Parathyroid adenoma (tissue), 2 donors: ENCODE results near the gene IGF2BP1.

Experiments
- H2AFZ ChIP-seq: fragments of 300-600 bp; sonication (generic); one replicate; pipeline ENCODE4 v1.7.0; 2017; ENCODE audit warnings: antibody characterized with exemption, mild to moderate bottlenecking
- H3K27ac ChIP-seq: fragments of 300-600 bp; sonication (generic); one replicate; pipeline ENCODE4 v1.7.0; 2017
- H3K27me3 ChIP-seq: fragments of 300-600 bp; sonication (generic); one replicate; pipeline ENCODE4 v1.7.0; 2017; ENCODE audit warnings: low read length; ENCODE audit not compliant: control insufficient read depth, insufficient read depth
- H3K36me3 ChIP-seq: fragments of 300-600 bp; sonication (generic); one replicate; pipeline ENCODE4 v1.7.0; 2017; ENCODE audit warnings: low read length; ENCODE audit not compliant: control insufficient read depth, insufficient read depth
- H3K4me1 ChIP-seq: fragments of 300-600 bp; sonication (generic); one replicate; pipeline ENCODE4 v1.7.0; 2017; ENCODE audit warnings: control low read depth
- H3K4me2 ChIP-seq: fragments of 300-600 bp; sonication (generic); one replicate; pipeline ENCODE4 v1.7.0; 2017; ENCODE audit warnings: low read length
- H3K4me3 ChIP-seq: fragments of 300-600 bp; sonication (generic); one replicate; pipeline ENCODE4 v1.7.0; 2017; ENCODE audit warnings: low read depth, low read length
- H3K79me2 ChIP-seq: fragments of 300-600 bp; sonication (generic); one replicate; pipeline ENCODE4 v1.7.0; 2017; ENCODE audit warnings: control low read depth
- H3K9ac ChIP-seq: fragments of 300-600 bp; sonication (generic); one replicate; pipeline ENCODE4 v1.7.0; 2017; ENCODE audit warnings: mild to moderate bottlenecking
- H3K9me3 ChIP-seq: fragments of 300-600 bp; sonication (generic); one replicate; pipeline ENCODE4 v1.7.0; 2017; ENCODE audit warnings: low read length; ENCODE audit not compliant: control insufficient read depth
- TF ChIP-seq, protein P1 (sequence below): fragments of 300-600 bp; sonication (generic); IDR thresholded peaks from one replicate; pipeline ENCODE4 v1.7.0; 2017; ENCODE audit warnings: antibody characterized with exemption, mild to moderate bottlenecking
- donor health status: primary hyperparathyroidism.

The IGF2BP1 gene

DNA sequence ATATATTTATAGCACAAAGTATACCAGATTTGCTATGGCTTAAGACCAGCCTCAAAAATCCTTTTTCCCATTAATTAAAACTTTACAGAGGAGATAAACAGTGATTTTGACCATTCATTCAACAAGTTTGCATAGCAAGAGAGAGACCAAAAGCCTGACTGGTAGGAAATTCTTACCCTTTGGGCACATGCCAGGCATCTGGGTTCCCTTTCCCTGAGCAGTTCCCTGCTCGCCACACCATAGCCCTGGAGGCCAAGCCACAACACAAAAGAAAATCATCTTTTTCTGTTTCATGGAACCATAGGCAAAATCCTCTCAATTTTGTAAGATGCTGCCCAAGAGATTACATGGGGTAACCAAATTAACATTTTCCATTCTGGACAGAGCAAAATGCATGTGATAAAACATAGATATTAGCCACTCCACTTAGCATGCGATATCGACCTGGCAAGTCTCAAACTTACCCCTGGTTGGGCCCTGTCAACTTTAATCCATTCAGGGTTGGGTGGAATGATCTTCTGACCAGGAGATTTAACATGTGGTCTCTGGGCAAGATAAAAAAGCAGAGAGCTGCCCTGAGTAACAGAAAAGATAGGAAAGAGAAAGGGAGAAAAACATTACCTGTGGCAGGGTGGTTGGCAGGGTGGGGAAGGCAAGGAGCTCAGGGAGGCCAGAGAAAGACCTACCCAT lies 77.8 kb downstream of the IGF2BP1 start:
- no peak overlapping the region for H3K27ac ChIP-seq
- no peaks in the 10 kb centered on the region for H3K36me3 ChIP-seq
- H3K79me2 ChIP-seq = no peaks in the 10 kb centered on the region
- TF ChIP-seq, protein P1, sequence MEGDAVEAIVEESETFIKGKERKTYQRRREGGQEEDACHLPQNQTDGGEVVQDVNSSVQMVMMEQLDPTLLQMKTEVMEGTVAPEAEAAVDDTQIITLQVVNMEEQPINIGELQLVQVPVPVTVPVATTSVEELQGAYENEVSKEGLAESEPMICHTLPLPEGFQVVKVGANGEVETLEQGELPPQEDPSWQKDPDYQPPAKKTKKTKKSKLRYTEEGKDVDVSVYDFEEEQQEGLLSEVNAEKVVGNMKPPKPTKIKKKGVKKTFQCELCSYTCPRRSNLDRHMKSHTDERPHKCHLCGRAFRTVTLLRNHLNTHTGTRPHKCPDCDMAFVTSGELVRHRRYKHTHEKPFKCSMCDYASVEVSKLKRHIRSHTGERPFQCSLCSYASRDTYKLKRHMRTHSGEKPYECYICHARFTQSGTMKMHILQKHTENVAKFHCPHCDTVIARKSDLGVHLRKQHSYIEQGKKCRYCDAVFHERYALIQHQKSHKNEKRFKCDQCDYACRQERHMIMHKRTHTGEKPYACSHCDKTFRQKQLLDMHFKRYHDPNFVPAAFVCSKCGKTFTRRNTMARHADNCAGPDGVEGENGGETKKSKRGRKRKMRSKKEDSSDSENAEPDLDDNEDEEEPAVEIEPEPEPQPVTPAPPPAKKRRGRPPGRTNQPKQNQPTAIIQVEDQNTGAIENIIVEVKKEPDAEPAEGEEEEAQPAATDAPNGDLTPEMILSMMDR = no peak
- H3K4me2 ChIP-seq = no peak overlapping the region
- H3K4me3 ChIP-seq = no peak overlapping the region
- no peak overlapping the region for H2AFZ ChIP-seq
- no peak overlapping the region for H3K9ac ChIP-seq
- no peaks in the 10 kb centered on the region for H3K4me1 ChIP-seq
- H3K9me3 ChIP-seq = no peaks in the 10 kb centered on the region
- no peaks in the 10 kb centered on the region for H3K27me3 ChIP-seq

DNA sequence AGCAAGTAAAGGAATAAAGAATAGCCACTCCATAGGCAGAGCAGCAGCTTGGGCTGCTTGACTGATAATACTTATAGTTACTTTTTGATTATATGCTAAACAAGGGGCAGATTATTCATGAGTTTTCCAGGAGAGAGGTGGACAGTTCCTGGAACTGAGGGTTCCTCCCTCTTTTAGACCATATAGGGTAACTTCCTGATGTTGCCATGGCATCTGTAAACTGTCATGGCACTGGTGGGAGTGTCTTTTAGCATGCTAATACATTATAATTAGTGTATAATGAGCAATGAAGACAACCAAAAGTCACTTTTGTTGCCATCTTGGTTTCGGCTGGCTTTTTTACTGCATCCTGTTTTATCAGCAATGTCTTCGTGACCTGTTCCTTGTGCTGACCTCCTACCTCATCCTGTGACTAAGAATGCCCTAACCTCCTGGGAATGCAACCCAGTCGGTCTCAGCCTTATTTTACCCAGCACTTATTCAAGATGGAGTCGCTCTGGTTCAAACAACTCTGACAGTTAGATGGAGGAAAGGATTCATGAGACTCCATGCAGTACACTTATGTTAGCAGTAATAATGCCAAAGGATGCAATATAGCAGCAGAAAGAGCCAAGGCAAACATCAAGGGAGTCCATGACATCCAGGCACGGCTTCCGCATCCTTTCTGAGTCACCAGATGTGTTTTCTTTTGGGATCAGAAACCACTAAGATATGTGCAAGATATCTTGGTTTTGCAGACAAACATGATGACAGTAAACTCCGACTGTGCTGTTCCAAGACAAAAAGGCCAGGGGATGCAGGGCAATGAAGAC lies 79.6 kb downstream of the IGF2BP1 start:
- Histone ChIP-seq H3K9me3 (no peaks in the 10 kb centered on the region), H3K27me3 (no peaks in the 10 kb centered on the region), H3K27ac (no peak overlapping the region), H3K4me2 (no peak overlapping the region), H3K4me3 (no peak overlapping the region), H3K4me1 (no peaks in the 10 kb centered on the region), H2AFZ (no peak overlapping the region), H3K9ac (no peak overlapping the region), H3K79me2 (no peaks in the 10 kb centered on the region), H3K36me3 (no peaks in the 10 kb centered on the region)
- TF ChIP-seq, protein P1 = no peak

DNA sequence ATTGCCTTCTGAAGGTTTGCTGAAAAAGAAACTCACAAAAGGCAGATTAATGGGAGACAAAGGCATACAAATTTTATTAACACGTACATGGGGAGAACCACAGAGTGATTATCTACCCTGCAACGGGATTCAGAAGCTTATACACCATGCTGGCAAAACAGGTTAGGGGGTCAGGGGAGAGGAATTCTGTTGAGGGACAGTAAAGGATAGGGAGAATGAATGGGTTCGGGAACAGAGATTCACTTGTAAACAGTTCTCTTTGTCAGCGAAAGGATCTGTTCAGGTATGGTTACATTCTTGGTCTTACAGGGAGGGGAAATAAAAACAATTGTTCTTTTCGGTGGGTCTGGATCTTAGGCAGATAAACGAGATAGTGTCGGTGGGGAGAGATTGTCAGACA lies 81.1 kb downstream of the IGF2BP1 start:
- no peaks in the 10 kb centered on the region for H3K79me2 ChIP-seq
- no peak overlapping the region for H3K9ac ChIP-seq
- H3K9me3 ChIP-seq = no peaks in the 10 kb centered on the region
- no peak overlapping the region for H3K27ac ChIP-seq
- H3K4me3 ChIP-seq = no peak overlapping the region
- H3K27me3 ChIP-seq = no peaks in the 10 kb centered on the region
- no peak overlapping the region for H3K4me2 ChIP-seq
- H3K36me3 ChIP-seq = no peaks in the 10 kb centered on the region
- no peaks in the 10 kb centered on the region for H3K4me1 ChIP-seq
- no peak overlapping the region for H2AFZ ChIP-seq
- TF ChIP-seq, protein P1 = no peak

DNA sequence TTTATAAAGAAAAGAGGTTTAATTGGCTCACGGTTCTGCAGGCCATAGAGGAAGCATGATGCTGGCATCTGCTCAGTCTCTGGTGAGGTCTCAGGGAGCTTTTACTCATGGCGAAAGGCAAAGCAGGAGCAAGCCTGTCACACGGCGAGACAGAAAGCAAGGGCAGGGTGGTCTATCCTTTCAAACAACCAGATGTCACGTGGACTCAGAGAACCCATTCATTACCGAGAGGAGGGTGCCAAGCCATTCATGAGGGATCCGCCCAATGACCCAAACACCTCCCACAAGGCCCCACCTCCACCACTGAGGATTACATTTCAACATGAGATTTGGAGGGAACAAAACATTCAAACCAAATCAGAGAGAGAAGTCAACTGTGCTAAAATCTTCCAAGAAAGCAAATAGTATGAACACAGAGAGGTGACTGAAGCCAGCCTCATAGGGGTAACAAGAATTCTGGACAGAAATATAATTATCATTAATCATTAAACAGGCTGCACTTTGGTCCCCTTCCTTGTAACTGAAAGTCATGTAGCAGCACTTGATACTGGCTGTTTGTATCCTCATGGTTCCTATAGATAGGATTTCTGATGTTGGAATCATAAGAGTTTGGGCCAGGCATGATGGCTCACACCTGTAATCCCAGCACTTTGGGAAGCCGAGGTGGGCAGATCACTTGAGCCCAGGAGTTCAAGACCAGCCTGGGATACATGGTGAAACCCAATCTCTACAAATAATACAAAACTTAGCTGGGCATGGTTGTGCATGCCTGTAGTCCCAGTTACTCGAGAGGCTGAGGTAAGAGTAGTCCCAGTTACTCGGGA lies 82.9 kb downstream of the IGF2BP1 start:
- Histone ChIP-seq H3K79me2 (no peaks in the 10 kb centered on the region), H3K9ac (no peak overlapping the region), H3K4me2 (no peak overlapping the region), H3K36me3 (no peaks in the 10 kb centered on the region), H3K4me3 (no peak overlapping the region), H3K27ac (no peak overlapping the region), H2AFZ (no peak overlapping the region), H3K4me1 (no peaks in the 10 kb centered on the region), H3K9me3 (no peaks in the 10 kb centered on the region), H3K27me3 (no peaks in the 10 kb centered on the region)
- TF ChIP-seq, protein P1 = no peak
